GM18867 (cell line): ENCODE results near the gene TSPAN15.
A peak's percentile ranks its signal among the peaks of the same experiment; 100 is the strongest.
"Not testable (repeated sequence)": the region's sequence is repeated elsewhere in the genome, so short reads cannot be mapped to it uniquely, and the experiment has no call there.

ENCODE experiments used
- ATAC-seq: cut with Tn5 transposase; IDR thresholded peaks from one replicate; pipeline ENCODE4 v1.9.1; 2021; ENCODE audit warnings: mild to moderate bottlenecking, moderate library complexity; ENCODE audit not compliant: unreplicated experiment

Gene TSPAN15

DNA sequence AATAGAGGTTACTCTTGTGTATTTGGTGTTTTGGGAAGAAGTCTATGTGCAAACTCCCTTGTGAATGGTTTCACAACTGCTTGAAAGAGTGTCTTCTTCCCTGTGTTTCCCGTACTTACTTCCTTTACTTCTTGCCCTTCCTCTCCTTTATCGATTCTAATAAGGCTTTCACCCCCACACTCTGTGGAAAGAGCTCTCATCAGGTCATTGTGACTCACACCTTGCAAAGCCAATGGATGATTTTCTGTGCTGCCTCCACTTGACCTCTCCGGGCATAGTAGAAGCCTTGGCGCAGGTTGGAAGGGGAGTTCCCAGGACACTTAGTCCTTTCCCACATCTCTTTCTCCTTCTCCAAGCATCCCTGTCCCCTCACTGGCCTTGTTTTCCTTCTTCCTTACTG lies 6.2 kb upstream of the TSPAN15 start:
- no peak for ATAC-seq

DNA sequence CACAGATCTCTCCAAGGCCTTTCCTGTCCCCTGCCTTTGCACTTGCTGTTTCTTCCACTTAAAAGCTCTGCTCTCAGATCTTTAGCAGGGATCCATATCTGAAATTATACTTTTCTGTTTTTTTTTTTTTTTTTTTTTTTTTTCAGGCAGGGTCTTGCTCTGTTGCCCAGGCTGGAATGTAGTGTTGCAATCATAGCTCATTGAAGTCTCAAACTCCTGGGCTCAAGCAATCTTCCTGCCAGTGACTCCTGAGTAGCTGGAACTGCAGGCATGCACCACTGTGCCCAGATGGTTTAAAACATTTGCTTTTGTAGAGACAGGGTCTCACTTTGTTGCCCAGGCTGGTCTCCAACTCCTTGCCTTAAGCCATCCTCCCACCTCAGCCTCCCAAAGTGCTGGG lies 5.0 kb upstream of the TSPAN15 start:
- ATAC-seq = no peak

DNA sequence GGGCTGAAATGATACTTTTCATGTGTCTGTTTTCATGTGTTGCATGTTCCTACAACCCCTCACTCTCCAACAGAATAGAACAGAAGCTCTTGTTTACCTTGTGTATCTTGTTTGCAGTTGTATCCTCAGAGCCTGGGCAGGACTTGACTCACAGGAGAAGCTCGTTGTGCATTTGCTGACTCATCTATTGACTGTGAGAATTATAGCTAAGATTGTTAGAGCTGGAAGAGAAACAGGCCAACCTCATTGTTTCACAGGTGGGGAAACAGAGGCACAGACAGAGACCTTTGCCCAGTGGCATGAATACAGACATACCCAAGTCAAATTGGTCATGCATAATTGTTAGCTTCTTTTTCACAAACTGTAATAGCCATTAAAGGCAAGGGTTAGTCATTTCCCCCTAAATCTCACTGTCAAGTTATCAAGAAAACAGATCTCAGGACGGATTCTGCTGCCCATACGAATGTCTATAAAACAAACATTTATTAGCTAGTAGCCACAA lies 4.6 kb upstream of the TSPAN15 start:
- ATAC-seq = no peak

DNA sequence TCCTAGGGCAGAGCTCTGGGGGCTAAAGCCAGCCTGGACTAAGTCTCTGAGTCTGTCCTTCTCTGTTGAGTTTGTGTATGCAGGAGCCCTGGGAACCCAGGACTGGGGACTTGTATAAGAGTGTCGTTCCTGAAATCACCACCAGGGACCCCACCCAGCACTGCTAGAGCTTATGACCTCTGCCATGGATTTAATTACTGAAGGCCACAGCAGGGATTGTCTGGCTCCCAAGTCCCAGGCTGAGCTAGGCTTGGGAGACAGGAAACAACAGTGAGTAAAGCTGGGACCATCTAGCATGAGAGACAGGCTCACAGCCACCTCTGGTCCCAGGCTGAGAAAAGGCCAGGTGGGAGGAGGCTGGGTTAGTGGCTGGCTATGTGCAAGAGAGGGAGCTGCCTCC lies 1.4 kb upstream of the TSPAN15 start:
- peak; percentile 67 for ATAC-seq

DNA sequence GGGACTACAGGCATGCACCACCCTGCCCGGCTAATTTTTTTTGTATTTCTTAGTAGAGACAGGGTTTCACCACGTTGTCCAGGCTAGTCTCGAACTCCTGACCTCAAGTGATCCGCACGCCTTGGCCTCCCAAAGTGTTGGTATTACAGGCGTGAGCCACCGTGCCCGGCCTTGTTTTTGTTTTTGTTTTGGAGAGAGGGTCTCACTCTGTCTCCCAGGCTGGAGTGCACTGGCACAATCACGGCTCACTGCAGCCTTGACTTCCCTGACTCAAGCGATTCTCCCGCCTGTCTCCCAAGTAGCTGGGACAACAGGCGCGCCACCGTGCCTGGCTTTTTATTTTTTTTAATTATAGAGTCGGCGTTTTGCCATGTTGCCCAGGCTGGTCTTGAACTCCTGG lies 870 bp upstream of the TSPAN15 start:
- not testable (repeated sequence) for ATAC-seq

DNA sequence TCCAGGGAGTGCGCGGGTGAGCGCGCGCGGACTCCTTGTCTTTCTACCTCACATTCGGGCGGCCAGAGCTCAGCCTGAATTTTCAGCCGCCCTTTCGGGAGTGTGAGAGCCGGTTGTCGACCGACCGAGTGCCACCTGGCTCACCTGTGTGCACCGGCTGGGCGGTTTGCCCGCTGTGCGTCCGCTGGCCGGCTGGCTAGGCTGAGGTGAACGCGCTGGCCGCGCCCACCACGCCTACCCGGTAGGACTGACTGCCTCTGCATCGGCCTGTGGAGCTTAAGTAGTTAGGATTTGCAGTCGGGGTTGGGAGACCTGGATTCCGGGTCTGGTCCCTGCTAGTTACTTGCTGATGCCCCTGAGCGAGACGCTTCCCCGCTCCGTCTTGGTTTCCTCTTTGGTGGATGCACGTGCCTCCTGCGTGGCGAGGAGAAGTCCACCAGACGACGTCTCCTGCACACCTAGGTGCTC lies 553 bp downstream of the TSPAN15 start:
- ATAC-seq = no peak

DNA sequence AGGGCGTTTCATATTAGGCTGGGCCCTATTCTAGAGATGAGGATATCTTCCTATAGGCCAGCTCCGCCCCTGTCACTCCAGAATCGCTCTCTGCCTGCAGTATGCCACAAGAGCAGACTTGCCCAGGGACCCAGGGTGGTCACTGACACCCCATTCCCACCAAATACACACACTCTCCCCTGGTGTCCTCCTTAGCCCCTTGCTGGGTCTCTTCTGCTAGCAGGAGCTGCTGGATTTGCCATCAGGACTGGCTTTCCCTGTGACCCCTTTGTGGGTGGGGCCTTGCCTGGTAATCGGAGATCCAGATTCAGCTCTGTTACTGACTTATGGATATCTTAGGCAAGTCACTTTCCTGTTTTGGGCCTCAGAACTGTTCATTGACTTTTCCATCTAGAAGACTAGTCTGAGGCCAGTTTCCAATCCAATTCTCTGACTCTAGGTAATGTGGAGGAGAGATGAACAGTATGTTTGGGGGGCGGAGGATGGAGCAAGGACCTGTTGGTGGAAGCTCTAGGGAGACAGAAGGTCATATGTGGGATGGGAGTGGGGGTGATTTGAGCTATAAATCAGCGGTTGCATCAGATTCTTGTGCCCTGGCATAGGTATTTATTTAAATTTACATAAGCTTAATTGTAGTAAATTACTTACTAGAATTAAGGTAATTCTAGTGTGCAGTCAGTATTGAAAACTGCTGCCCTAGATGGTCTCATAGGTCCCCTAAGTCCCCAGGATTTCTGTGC lies 1.6 kb downstream of the TSPAN15 start:
- ATAC-seq = no peak

DNA sequence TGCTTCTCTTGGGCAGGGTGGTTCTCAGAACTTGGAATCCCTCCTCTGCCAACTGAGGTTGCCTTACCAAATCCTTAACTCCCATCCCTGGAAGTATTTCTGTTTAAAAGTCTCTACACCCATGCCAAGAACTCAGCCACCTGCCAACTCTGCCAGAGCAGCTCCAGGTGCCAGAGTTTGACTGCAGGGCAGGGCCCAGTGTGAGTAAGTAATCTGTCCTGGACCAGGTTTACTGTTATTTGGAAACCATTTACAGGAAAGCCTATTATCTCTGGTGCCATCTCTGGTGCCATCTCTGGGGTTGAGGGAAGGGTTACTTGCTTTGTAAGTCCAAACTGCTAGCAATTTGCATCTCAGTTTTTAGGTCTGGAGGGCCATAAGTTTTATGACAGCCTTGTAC lies 2.5 kb downstream of the TSPAN15 start:
- ATAC-seq = no peak

DNA sequence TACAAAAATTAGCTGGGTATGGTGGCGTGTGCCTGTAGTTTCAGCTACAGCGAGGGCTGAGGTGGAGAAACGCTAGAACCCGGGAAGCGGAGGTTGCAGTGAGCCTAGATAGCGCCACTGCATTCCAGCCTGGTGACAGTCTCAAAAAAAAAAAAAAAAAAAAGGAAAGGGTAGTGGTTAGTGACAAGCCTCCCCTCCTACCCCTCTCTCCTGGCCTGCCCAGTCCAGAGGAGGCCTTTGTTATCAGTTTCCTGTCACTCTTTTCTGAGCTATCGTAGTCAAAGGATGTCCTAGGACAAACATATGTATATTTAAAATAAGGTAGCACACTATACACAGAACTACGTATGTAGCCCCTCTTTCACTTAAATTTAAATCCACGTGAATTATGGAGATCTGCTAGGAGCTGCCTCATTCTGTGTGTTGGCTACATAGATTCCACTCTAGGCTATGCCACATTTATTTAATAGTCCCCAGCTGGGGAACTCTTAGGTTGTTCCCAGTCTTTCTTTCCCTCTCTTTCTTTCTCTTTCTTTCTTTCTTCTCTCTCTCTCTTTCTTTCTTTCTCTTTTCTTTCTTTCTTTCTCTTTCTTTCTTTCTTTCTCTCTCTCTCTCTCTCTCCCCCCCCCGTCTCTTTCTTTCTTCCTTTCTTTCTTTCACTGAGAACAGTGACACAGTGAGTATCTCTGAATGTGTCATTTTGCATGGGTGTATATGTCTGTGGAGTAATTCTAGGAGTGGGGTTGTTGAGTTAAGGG lies 3.9 kb downstream of the TSPAN15 start:
- ATAC-seq = no peak

DNA sequence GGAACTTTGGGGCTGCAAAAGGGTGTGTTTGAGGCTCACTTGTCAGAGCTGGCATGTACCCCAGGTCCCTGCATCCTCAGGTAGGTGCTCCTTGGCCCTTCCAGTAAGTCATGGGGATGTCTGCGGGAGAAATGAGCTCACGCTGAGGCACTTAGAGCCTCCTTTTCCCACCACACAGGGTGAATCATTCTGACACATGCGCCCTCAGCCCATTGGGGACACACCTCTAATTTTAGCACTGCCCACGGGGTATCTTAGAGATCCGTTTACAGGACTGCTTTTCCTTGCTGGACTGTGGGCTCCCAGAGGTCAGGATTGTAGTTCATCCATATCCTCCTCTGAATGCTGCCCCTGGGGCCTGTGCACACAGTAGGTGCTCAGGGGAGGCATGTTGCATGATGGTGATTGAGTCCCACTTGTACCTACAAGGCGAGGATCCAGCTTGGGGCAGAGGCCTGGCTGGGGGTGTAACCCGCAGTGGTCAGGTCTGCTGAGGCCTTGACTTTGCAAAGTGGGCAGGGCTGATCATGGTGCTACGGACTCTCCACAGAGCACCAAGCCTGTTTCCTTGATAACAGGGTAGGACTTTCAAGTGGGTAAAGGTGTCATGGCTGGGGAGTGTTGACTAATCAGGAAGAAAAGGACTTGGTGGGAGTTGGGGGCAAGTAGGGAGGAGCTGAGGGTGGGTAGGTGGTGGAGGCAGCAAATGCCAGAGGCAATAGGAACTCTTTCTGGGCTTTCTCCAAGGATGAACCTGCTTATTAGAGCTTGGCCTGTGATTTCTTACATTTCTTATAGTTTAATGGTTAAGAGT lies 5.8 kb downstream of the TSPAN15 start:
- no peak for ATAC-seq

DNA sequence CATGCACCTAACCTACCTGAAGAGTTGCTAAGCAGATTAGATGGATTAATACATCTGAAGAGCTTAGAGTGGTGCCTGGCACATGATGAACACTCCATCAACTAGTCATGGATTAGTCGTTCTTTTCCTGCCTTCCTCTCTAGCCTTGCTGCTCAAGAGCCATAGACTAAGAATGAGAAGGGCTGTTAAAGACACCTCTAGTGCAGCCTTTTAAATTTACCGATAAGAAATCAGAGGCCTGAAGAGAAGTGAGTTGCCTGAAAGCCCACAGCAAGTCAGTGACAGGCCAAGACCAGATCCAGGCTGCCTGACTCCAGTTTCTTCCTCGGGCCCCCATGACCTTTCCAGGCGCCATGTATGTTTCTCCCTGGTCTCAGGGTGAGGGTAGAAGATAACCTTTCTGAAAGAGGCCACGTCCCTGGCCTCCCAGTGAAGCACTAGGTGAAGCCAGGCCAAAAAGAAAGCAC lies 6.5 kb downstream of the TSPAN15 start:
- ATAC-seq = no peak

DNA sequence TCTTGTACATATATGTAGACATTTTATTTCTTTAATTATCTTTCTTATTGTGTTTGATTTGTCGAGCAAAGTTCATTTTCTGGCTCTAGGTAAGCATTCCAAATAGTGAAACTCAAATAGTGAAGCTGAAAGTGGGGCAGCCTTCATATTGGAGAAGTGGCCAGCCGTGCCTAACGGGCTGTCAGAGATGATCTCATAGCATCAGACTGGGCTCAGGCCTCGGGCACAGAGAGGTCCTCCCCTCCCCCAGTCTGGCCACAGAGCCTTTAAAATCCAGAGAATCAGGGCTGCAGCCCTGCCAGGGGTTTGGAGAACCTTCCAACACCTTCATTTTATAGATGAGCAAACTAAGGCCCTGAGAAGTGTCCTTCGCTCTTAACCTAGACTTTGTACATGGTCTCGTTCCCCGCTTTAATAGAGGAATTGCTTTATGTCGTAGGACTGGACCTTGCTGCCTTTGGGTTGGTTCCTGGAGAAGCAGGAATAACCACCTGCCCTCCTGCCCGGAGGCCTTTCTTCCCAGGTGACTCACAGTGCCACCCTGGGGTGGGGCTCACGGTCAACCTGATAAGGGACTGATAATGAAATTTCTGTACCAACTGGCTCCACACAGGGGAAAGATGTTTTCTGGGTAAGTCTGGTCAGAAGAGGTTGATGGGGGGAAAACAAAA lies 7.3 kb downstream of the TSPAN15 start:
- no peak for ATAC-seq

DNA sequence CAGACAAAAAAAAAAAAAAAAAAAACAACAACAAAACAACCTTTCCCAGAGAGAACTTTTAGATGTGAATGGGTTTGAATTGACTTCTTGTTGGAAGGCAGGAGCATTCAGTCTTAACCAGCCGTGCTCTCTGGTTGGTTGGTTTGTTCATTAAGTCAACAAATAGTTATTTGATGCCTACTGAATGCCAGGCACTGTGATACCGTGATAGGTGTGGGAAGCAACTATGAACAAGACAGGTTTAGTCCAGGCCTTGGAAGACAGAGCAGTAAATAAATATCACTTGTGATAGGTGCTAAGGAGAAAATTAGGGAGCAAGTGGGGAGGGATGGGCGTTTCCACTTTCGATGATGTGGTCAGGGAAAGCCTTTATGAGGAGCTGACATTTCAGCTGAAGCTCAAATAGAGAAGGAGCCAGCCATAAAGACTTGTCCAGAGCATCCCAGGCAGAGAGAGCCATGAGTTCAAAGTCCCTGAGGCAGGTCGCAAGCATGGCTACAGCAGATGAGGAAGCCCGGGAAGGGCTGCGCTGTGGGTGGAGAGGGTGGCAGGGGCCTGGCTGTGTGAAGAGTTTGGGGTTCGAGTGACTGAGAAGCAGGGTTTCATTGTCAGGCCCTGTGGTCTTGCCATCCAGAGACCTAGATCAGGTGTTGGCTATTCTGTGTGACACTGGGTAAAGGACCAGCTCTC lies 8.0 kb downstream of the TSPAN15 start:
- no peak for ATAC-seq

DNA sequence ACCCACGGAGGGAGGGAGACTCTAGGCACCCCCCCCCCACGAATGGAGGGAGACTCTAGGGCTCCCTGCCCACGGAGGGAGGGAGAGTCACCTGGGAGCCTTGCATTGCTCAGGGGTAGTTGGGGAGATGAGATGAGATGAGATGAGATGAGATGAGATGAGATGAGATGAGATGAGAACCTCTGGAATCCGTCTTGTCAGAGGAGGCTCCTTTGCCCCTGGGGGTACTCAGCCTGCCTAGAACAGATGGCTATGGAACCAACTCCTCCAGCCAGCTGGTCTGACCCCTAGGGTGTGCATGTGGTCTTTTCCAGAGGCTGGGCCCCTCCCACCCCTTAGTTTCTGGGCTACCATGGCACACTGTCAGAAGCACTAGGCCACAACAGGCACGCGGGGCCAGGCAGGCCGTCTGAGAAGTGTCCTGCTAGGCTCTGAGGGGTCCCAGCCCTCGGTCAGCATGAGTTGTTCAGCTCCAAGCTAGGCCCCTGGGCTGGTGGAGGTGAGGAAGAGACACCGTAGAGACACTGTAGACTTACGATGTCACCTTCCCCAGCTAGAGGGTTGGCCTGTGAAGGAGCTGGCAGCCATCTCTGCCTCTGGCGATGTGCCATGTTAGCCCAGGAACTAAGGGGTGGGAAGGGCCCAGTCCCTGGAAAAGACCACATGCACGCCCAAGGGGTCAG lies 8.8 kb downstream of the TSPAN15 start:
- ATAC-seq = no peak

DNA sequence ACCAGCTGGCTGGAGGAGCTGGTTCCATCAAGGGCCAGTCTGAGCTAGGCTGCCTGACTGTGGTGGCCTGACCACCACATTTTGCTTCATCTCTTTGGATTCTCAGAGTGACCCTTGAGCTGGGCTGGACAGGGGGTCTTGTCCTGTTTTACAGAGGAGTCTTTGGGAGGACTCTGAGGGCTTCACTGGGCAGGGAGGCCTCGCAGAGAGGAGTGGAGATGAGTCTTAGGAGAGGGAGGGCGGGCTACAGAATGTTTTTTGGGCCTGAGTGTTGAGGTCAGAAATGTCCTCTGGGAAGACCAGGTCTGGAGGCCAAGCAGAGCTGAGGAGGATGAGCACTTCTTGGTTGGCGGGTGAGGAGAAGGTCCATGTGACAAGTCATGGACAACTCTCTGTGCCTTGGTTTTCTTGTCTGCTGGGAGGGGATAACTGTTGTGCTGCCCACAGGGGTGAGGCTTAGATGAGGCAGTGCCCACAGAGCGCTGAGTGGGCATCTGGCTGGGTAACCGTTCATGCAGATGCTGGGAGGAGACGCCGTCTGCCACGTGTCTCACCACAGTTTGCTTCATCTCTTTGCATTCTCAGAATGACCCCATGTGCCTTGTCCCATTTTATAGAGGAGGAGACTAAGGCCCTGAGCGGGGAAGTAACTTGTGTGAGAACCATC lies 9.4 kb downstream of the TSPAN15 start:
- no peak for ATAC-seq

DNA sequence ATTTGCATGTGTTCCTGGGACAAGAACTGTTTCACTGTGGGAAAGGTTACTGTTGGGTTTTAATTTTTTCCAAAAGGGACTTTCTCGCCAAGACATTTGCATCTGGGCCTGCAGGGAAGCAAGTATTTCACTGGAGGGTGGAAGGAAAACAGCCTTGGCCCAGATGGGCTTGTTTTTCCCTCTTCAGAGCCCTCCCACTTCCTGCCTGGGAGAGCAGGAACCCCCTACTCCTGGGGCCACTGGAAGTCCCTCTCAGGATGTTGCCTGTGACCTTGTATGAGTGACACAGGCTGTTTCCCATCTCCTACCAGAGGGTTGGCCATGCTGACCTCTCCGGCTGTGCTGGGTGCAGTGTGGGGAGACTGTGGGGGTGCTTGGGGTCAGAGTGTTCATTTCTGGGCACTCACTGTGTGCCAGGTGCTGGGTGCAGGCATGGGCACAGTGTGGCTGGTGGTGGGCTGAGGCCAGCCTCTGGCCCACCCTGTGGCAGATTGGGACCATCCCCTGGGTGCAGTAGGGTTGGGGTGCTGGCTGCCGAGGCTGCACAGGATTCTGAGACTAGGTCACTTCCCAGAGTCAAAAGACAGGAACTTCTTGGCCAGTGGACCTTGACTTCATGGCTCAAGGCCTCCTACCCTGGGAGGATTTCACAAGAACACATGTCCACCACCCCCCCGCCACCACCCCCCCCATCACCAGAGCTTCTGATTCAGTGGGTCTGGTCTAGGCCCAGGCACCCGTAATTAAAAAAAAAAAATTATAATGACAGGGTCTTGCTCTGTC lies 10.2 kb downstream of the TSPAN15 start:
- ATAC-seq = no peak

DNA sequence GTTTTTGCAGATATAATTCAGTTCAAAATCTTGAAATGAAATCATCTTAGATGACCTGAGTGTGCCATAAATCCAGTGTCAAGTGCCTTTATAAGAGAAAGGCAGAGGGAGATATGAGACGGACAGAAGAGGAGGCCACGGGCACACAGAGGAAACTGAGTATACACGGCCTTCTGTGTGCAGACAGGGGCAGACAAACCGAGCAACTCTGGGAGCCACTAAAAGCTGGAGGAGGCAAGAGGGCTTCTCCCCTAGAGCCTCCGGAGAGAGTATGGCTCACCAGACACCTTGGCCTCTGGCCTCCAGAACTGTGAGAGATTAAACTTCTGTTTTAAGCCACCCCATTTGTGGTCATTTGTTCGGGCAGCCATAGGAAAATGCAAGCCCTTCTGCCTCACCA lies 12.6 kb downstream of the TSPAN15 start:
- ATAC-seq = no peak

DNA sequence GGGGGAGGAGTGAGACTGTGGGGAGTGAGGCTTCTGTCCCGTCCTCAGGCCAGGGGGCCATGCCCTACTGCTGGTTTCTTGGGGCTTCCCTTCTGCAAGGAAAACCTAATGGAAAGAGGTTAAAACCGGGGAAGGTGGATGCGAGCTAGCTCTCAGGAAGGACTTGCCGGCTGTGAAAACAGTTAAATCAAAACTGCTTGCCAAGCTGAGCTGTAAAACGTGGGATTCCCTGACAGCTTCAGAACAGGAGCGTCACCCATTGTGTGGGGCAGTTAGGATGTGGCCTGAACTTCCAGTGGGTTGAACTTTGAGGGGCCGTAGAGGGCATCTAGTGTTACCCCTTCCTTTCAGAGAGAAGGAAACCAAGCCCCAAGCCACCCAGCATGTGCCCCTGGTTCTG lies 13.1 kb downstream of the TSPAN15 start:
- ATAC-seq = no peak
